GM19193 (cell line): ENCODE data around the gene UBA6.

Experiments
- POLR2A ChIP-seq: IDR thresholded peaks from 4 replicates; pipeline ENCODE4 v1.6.1; 2011; ENCODE audit not compliant: insufficient read depth, insufficient read length; ENCODE audit errors: extremely low read depth

UBA6 gene

GRCh38 chr4:67638136-67638535 lies 62.8 kb downstream of the UBA6 start:
- no peak for TF ChIP-seq POLR2A

- no peak for TF ChIP-seq POLR2A
These were observed 65.6 kb downstream of the UBA6 start for GRCh38 chr4:67635331-67635730.

GRCh38 chr4:67634741-67635140 lies 66.2 kb downstream of the UBA6 start:
- no peak for TF ChIP-seq POLR2A

GRCh38 chr4:67632492-67632891 lies 68.5 kb downstream of the UBA6 start:
- TF ChIP-seq POLR2A, result no peak

- no peak for TF ChIP-seq POLR2A
These were observed 76.0 kb downstream of the UBA6 start for GRCh38 chr4:67624939-67625338.

GRCh38 chr4:67616478-67616877 lies 84.5 kb downstream of the UBA6 start:
- TF ChIP-seq POLR2A, result no peak

GRCh38 chr4:67615119-67615518 lies 85.8 kb downstream of the UBA6 start:
- TF ChIP-seq POLR2A, result no peak

DNA sequence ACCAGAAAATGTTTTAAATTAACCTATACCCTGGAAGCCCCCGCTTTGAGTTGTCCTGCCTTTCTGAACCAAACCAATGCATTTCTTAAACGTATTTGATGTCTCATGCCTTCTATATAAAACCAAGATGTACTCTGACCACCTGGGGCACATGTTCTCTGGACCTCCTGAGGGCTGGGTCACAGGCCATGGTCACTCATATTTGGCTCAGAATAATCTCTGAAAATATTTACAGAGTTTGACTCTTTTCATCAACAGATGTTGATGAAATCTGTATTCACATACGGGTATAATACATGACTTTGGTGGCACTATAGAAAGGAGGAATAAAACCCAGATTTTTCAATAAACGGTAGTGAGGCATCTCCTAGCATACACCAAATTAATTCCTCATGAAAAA lies 86.8 kb downstream of the UBA6 start:
- TF ChIP-seq POLR2A, result no peak

DNA sequence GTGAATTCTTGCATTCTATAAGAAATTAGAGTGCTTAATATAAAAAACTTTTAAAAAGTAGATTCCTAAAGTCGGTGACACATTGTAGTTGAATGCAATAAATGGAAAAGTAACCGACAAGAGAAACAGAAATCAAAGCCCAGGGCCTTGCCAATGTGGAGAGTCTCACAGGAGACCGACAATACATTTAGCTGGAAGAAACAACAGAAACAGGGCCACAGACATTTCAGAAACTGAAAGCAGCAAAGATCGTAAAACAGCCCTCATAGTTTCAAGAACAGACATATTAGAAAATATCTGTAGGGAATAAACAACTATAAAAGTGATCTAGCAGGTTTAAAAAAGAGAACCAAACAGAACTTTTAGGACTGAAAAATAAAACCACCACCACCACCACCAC lies 92.9 kb downstream of the UBA6 start:
- TF ChIP-seq POLR2A, result no peak

DNA sequence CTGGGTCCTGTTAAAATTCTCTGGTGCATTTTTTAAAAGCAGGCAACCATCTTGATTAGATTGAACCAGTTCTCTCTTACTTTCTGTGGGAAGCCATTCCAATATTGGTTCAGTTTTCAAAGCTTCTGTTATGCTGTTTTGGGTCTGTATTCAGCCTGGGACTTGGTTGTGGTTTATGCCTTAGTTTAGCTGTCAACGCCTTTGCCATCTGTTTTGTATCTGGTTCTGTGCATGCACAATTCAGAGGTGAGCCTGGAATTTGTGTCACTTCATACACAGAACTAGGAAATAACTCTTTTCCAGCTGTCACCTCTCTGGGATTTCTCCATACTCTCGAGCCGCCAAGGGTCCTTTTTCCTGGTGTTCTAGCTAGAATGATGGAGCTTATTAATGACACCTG lies 96.2 kb downstream of the UBA6 start:
- no peak for TF ChIP-seq POLR2A

- TF ChIP-seq POLR2A, result no peak
These were observed 97.0 kb downstream of the UBA6 start for GRCh38 chr4:67604029-67604381.

- TF ChIP-seq POLR2A, result no peak
These were observed 97.5 kb downstream of the UBA6 start for GRCh38 chr4:67603310-67604028.

DNA sequence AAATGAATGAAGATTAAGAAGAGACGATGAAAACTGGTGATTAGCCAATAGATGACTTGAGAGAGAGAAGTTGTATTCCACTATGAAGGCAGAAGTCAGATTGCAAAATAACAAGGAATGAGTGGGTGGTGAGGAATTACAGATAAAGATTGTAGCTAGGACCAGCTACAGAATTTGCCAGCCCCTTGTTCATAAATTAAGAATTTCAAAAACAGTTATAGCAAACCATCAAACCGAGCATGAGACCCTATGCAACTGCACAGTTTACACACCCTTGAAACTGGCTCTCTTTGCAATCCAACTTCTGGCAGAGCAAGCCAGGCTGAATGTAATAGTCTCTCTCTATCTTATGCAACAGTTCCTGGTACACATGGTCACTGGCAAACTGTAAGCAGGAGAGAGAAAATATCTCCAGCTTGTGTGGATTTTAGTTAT lies 107.2 kb downstream of the UBA6 start:
- TF ChIP-seq POLR2A, result no peak

DNA sequence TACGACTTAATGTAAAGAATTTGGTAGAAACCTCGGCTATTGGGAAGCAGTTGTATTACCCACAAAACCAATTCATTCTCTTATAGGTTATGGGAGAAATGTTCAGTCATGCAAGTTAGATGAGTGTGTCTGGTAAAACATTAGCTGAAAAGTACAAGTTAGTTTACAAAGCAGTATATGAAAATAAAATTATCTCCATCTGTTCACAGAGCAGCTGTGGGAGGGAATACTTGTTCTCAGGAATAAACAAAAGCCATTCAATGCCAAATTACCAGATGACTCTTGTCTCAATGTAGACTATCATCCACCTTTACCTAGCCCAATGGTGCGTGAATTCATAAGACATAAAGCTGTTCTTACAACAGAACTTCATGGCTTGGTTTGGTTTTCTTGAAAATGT lies 113.8 kb downstream of the UBA6 start:
- TF ChIP-seq POLR2A, result no peak

- TF ChIP-seq POLR2A, result no peak
These were observed 116.5 kb downstream of the UBA6 start for GRCh38 chr4:67584496-67584895.

DNA sequence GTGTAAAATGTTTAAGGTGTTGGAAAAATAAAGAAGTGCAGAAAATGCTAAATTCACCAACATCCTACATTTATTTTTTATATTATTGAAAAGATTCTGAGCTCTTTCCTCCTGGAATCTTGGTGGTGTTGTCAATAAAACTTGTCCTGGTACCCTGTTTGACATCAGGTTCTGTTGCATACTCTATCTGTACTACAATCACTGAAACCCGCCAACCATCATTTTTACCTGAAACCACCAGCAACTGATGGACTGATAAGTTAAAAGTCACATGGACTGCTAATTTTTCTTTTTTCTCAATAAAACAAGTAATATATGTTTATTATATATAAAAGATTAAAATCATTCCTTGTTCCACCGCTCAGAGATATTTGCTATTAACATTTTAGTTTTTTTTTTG lies 119.0 kb downstream of the UBA6 start:
- no peak for TF ChIP-seq POLR2A

DNA sequence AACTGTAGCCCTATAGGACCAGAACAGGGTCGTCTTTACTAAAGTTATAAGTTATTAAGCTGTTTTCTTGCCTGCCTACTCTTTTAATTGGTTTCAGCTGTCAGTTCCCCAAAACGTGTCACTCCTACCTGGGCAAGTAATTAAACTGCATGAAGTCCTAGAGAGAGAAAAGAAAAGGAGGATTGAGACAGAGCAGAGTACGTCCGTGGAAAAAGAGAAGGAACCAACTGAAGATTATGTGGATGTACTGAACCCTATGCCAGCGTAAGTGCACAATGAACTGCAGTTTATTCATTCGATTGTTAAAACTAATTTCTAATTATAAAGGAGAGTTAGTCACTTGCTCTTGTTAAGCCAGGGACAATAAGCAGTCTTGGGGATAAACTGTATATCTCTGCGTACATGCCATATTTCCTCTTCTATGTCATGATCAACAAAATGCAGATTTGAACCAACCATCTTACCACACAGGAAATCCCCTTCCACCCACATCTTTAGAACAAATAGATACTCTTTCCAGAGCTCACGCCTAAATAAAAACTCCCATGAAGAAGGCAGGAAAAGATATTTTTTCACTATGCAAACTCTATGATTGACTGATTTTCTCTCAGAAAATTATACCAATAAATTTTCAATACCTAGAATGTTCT lies 119.6 kb downstream of the UBA6 start:
- no peak for TF ChIP-seq POLR2A

DNA sequence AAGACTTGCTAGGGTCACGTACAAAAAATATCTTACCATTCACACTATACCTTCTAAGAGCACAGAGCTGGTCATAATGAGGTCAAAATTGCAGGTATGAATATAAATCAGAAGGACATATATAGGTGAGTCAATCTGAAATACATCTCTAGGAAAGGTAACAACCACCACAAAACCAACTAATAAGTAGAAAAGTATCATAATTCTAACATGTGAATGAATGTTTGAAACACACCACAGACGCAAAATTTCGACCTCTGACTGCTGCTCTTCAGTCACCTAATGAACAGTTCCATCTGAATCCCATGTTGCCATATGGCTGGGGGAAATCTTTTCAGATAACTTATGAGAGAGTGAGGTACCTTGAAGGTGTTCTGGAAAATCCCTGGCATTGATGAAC lies 120.4 kb downstream of the UBA6 start:
- no peak for TF ChIP-seq POLR2A

DNA sequence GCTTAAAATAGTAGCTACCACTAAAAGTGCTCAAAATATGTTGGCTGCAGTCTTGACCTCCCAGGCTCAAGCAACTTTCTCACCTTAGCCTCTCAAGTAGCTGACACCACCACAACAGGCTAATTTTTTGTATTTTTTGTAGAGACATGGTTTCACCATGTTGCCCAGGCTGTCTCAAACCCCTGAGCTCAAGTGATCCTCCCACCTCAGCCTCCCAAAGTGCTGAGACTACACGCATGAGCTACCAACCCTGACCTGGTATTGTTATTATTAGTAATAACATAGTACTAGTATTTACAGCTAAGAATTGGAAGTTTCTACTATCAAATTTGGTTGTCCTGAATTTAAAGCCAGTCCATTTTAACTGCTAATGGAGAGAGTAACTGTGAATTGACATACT lies 124.4 kb downstream of the UBA6 start:
- TF ChIP-seq POLR2A, result no peak
